Measurements from ENCODE around the gene CNOT6. TPM values are rescaled to one million over a fixed set of nuclear protein-coding genes. Genes with fewer than 3 reads are reported as not detected.

The CNOT6 gene
- total and polyA plus RNA-seq, 8 donors, result 3.8 to 14.1 (median 5.9) TPM

- H3K36me3 ChIP-seq, result no peaks in the 10 kb centered on the region
- H3K27ac ChIP-seq, result no peak overlapping the region
- FAIRE-seq, result no peak
- H3K4me3 ChIP-seq, result no peak overlapping the region
- no peak for DNase-seq
- H3K27me3 ChIP-seq, result no peaks in the 10 kb centered on the region
- no peak for TF ChIP-seq CTCF (IDR thresholded peaks at IDR 0.05)
- no peaks in the 10 kb centered on the region for H3K9me3 ChIP-seq
- 84 to 91% methylated on average over 15 of the region's 15 CpGs for WGBS, 2 donors
- ATAC-seq, result no peak
- intact Hi-C loops (cut with DNase I), result loop anchor here in 1 of 3 donors (5.0 kb wide), 1 partner anchor 174 kb away; the partner anchor contains the start of gene MAPK9
- no peaks in the 10 kb centered on the region for H3K4me1 ChIP-seq
These were observed 27.9 kb upstream of the CNOT6 start for GRCh38 chr5:180466316-180466715.

- 49 to 56% methylated on average over 22 of the region's 22 CpGs for WGBS, 2 donors
- no peaks in the 10 kb centered on the region for H3K4me1 ChIP-seq
- no peak for TF ChIP-seq CTCF (IDR thresholded peaks at IDR 0.05)
- ATAC-seq, result peak in 3 of 4 donors; percentile 42 to 79 (median 59)
- H3K4me3 ChIP-seq, result no peak overlapping the region
- H3K9me3 ChIP-seq, result no peaks in the 10 kb centered on the region
- DNase-seq, result peak in 3 of 6 donors; percentile 35 to 63 (median 40)
- intact Hi-C loops (cut with DNase I), result loop anchor here in 1 of 3 donors (5.0 kb wide), 1 partner anchor 175 kb away; the partner anchor contains the start of gene MAPK9
- FAIRE-seq, result no peak
- no peaks in the 10 kb centered on the region for H3K27me3 ChIP-seq
- no peak overlapping the region for H3K27ac ChIP-seq
- H3K36me3 ChIP-seq, result no peaks in the 10 kb centered on the region
These were observed 26.9 kb upstream of the CNOT6 start for GRCh38 chr5:180467028-180467975.

GRCh38 chr5:180467989-180468731 lies 26.0 kb upstream of the CNOT6 start:
- Histone ChIP-seq H3K27me3 (no peaks in the 10 kb centered on the region), H3K27ac (no peak overlapping the region), H3K4me1 (no peaks in the 10 kb centered on the region), H3K4me3 (no peak overlapping the region), H3K9me3 (no peaks in the 10 kb centered on the region), H3K36me3 (no peaks in the 10 kb centered on the region)
- no peak for DNase-seq
- ATAC-seq, result no peak
- no peak for FAIRE-seq
- WGBS, 2 donors, result 82 to 85% methylated on average over 18 of the region's 18 CpGs
- intact Hi-C loops (cut with DNase I), result loop anchor here in 1 of 3 donors (5.0 kb wide), 1 partner anchor 176 kb away; the partner anchor contains the start of gene MAPK9
- no peak for TF ChIP-seq CTCF (IDR thresholded peaks at IDR 0.05)

- DNase-seq (no peak), FAIRE-seq (no peak), ATAC-seq (no peak)
- WGBS, 2 donors, result 61 to 68% methylated on average over 22 of the region's 22 CpGs
- Histone ChIP-seq H3K4me3 (no peak overlapping the region), H3K9me3 (no peaks in the 10 kb centered on the region), H3K27me3 (no peaks in the 10 kb centered on the region), H3K27ac (no peak overlapping the region), H3K36me3 (no peaks in the 10 kb centered on the region), H3K4me1 (no peaks in the 10 kb centered on the region)
- no peak for TF ChIP-seq CTCF (IDR thresholded peaks at IDR 0.05)
- intact Hi-C loops (cut with DNase I), result loop anchor here in 1 of 3 donors (5.0 kb wide), 1 partner anchor 177 kb away; the partner anchor contains the start of gene MAPK9
These were observed 25.2 kb upstream of the CNOT6 start for GRCh38 chr5:180468732-180469585.

Data from pancreas (tissue), 10 donors.